IgD-negative memory B cell (primary cell): ENCODE data around the gene MS4A1. TPM values are rescaled to one million over a fixed set of nuclear protein-coding genes. Genes with fewer than 3 reads are reported as not detected.

Source experiments
- H3K27ac Mint-ChIP-seq, 3 donors: one replicate each; pipeline ENCODE4 v1.8.0; 2020 to 2022; ENCODE audit warnings: mild to moderate bottlenecking in 3 of 3, mixed read lengths in 3 of 3, moderate library complexity in 1 of 3
- H3K27me3 Mint-ChIP-seq: one replicate; pipeline ENCODE4 v1.8.0; 2021; ENCODE audit warnings: mixed read lengths
- H3K36me3 Mint-ChIP-seq: one replicate; pipeline ENCODE4 v1.8.0; 2020; ENCODE audit warnings: mild to moderate bottlenecking, mixed read lengths
- H3K4me1 Mint-ChIP-seq, 3 donors: one replicate each; pipeline ENCODE4 v1.8.0; 2020 to 2022; ENCODE audit warnings: mixed read lengths in 3 of 3, mild to moderate bottlenecking in 1 of 3
- H3K4me3 Mint-ChIP-seq, 4 donors: one replicate each; pipeline ENCODE4 v1.8.0; 2020 to 2022; ENCODE audit warnings: mild to moderate bottlenecking in 4 of 4, mixed read lengths in 4 of 4, moderate library complexity in 3 of 4
- H3K9me3 Mint-ChIP-seq, 3 donors: one replicate each; pipeline ENCODE4 v1.8.0; 2020 to 2021; ENCODE audit warnings: mixed read lengths in 3 of 3, mild to moderate bottlenecking in 1 of 3
- polyA plus RNA-seq: library from polyadenylated mRNA; unstranded; fragments of 300-500 nt; fragmentation: Illumina TruSeq; gene quantifications from one replicate; pipeline ENCODE4 v1.2.3, GENCODE V29; 2021

Gene MS4A1
- polyA plus RNA-seq, 1 donor from 2014 or later: 845 TPM

- Mint-ChIP-seq H3K27me3 (peaks cover 3% of the 10 kb centered on the region), H3K9me3 (no peaks in the 10 kb centered on the region), H3K36me3 (peaks cover under 1% of the 10 kb centered on the region), H3K4me3 (no peak overlapping the region), H3K27ac (no peak overlapping the region), H3K4me1 (peaks cover 0 to 12% (median 3%) of the 10 kb centered on the region in 3 donors)
These were observed 58.1 kb downstream of the MS4A1 start for GRCh38 chr11:60513496-60514460.

GRCh38 chr11:60515144-60515855 lies 59.7 kb downstream of the MS4A1 start, which contains the start of gene MS4A13:
TSS of gene MS4A13 (plus strand) at chr11:60515392. CDS start at chr11:60518084, 2,692 bp downstream.
- Mint-ChIP-seq H3K4me1 (peaks cover 0 to 12% (median 3%) of the 10 kb centered on the region in 3 donors), H3K4me3 (no peak within 1 kb of the TSS), H3K27me3 (peaks cover 3% of the 10 kb centered on the region), H3K27ac (no peak within 1 kb of the TSS), H3K36me3 (peaks cover 2% of the 10 kb centered on the region), H3K9me3 (peaks cover 0 to 1% (median 0%) of the 10 kb centered on the region in 3 donors)

Other genes starting within 250 kb of the MS4A1 start
- not detected for gene MS4A4E, start 212.7 kb upstream of the MS4A1 start, polyA plus RNA-seq
- not detected for gene MS4A4A, start 175.2 kb upstream of the MS4A1 start, polyA plus RNA-seq
- gene MS4A6E, start 128.6 kb upstream of the MS4A1 start, polyA plus RNA-seq: not detected
- 16.8 TPM for gene MS4A7, start 77.3 kb upstream of the MS4A1 start, polyA plus RNA-seq
- 1.1 TPM for gene MS4A14, start 59.4 kb upstream of the MS4A1 start, polyA plus RNA-seq
- not detected for gene MS4A5, start 26.3 kb upstream of the MS4A1 start, polyA plus RNA-seq
- gene MS4A12, start 36.9 kb downstream of the MS4A1 start, polyA plus RNA-seq: not detected
- not detected for gene MS4A13, start 59.5 kb downstream of the MS4A1 start, polyA plus RNA-seq
- not detected for gene MS4A8, start 243.8 kb downstream of the MS4A1 start, polyA plus RNA-seq